ENCODE measurements around the gene BANF2.

Gene BANF2

GRCh38 chr20:17683218-17684076, 16.3 kb upstream of the BANF2 start:
- TF ChIP-seq ZNF565 (CRISPR knock-in tag; conservative IDR thresholded peaks at IDR 0.05; ENCODE audit: low read depth) (no peak), CSDC2 (CRISPR knock-in tag; IDR thresholded peaks at IDR 0.05) (no peak), TCF4 (CRISPR knock-in tag; IDR thresholded peaks at IDR 0.05; ENCODE audit: borderline replicate concordance) (no peak), PPARA (CRISPR knock-in tag; IDR thresholded peaks at IDR 0.05; ENCODE audit: borderline replicate concordance) (no peak), BACH2 (CRISPR knock-in tag; IDR thresholded peaks at IDR 0.05; ENCODE audit: borderline replicate concordance) (no peak), ISL1 (CRISPR knock-in tag; IDR thresholded peaks at IDR 0.05) (no peak), ZNF70 (CRISPR knock-in tag; IDR thresholded peaks at IDR 0.05) (no peak), PATZ1 (CRISPR knock-in tag; IDR thresholded peaks at IDR 0.05; ENCODE audit: borderline replicate concordance) (no peak), ZFP3 (CRISPR knock-in tag; IDR thresholded peaks at IDR 0.05) (no peak), POU6F1 (CRISPR knock-in tag; IDR thresholded peaks at IDR 0.05; ENCODE audit: borderline replicate concordance, low read depth) (no peak), ZFP30 (CRISPR knock-in tag; IDR thresholded peaks at IDR 0.05) (no peak)
- TF ChIP-seq, protein P1, sequence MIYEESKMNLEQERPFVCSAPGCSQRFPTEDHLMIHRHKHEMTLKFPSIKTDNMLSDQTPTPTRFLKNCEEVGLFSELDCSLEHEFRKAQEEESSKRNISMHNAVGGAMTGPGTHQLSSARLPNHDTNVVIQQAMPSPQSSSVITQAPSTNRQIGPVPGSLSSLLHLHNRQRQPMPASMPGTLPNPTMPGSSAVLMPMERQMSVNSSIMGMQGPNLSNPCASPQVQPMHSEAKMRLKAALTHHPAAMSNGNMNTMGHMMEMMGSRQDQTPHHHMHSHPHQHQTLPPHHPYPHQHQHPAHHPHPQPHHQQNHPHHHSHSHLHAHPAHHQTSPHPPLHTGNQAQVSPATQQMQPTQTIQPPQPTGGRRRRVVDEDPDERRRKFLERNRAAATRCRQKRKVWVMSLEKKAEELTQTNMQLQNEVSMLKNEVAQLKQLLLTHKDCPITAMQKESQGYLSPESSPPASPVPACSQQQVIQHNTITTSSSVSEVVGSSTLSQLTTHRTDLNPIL (CRISPR knock-in tag; IDR thresholded peaks at IDR 0.05; ENCODE audit: low read depth), result no peak
- TF ChIP-seq, protein P2, sequence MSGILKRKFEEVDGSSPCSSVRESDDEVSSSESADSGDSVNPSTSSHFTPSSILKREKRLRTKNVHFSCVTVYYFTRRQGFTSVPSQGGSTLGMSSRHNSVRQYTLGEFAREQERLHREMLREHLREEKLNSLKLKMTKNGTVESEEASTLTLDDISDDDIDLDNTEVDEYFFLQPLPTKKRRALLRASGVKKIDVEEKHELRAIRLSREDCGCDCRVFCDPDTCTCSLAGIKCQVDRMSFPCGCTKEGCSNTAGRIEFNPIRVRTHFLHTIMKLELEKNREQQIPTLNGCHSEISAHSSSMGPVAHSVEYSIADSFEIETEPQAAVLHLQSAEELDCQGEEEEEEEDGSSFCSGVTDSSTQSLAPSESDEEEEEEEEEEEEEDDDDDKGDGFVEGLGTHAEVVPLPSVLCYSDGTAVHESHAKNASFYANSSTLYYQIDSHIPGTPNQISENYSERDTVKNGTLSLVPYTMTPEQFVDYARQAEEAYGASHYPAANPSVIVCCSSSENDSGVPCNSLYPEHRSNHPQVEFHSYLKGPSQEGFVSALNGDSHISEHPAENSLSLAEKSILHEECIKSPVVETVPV (CRISPR knock-in tag; IDR thresholded peaks at IDR 0.05), result no peak
- ATAC-seq, result no peak

DNA sequence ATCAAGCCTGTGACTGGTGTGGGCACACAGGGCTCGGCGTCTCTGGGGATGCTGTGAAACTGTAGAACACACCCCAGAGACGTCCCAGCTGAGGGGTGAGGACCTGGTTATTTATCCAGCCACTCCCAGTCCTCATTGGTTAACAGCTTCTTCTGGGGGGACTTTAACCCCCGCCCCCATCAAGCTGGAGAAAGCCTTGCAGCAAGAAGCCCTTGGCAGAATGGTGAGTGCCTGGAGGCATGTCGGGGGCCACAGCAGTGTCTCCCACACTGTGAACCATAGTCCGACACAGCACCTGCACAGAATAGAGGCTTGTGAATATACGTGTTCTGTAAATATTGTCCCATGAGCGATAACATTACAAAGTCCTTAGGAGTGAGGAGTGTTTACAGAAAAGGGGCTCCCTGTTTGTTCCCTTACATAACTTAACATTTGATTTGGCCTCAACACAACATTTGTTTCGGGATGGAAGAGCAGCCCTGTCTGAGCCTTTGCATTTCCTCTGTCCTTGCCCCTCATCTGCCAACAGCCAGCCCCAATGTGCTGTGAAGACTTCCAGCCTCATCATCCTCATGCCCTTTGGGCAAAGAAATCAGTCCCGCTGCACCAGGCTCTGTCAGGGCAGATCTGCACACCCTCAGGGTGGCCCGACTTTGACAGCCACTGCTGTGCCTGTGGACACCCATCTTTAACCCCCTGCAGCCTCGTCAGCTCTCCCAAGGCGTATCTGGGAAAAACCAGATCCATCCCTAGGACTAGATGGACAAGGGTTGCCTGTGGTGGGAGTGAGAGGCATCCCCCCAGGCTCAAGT, 15.5 kb upstream of the BANF2 start:
- TF ChIP-seq PATZ1 (CRISPR knock-in tag; IDR thresholded peaks at IDR 0.05; ENCODE audit: borderline replicate concordance) (no peak), CSDC2 (CRISPR knock-in tag; IDR thresholded peaks at IDR 0.05) (no peak), RARB (CRISPR knock-in tag; IDR thresholded peaks at IDR 0.05) (no peak)
- no peak for ATAC-seq

GRCh38 chr20:17685168-17685567, 14.6 kb upstream of the BANF2 start:
- no peak for TF ChIP-seq ZNF70 (CRISPR knock-in tag; IDR thresholded peaks at IDR 0.05)
- no peak for TF ChIP-seq CSDC2 (CRISPR knock-in tag; IDR thresholded peaks at IDR 0.05)
- ATAC-seq, result no peak

- no peak for ATAC-seq
- no peak for TF ChIP-seq TOX (CRISPR knock-in tag; IDR thresholded peaks at IDR 0.05; ENCODE audit: borderline replicate concordance)
- TF ChIP-seq ZNF565 (CRISPR knock-in tag; conservative IDR thresholded peaks at IDR 0.05; ENCODE audit: low read depth), result no peak
- TF ChIP-seq SNAI2 (CRISPR knock-in tag; IDR thresholded peaks at IDR 0.05), result no peak
- no peak for TF ChIP-seq POU6F1 (CRISPR knock-in tag; IDR thresholded peaks at IDR 0.05; ENCODE audit: borderline replicate concordance, low read depth)
- TF ChIP-seq, protein P3, sequence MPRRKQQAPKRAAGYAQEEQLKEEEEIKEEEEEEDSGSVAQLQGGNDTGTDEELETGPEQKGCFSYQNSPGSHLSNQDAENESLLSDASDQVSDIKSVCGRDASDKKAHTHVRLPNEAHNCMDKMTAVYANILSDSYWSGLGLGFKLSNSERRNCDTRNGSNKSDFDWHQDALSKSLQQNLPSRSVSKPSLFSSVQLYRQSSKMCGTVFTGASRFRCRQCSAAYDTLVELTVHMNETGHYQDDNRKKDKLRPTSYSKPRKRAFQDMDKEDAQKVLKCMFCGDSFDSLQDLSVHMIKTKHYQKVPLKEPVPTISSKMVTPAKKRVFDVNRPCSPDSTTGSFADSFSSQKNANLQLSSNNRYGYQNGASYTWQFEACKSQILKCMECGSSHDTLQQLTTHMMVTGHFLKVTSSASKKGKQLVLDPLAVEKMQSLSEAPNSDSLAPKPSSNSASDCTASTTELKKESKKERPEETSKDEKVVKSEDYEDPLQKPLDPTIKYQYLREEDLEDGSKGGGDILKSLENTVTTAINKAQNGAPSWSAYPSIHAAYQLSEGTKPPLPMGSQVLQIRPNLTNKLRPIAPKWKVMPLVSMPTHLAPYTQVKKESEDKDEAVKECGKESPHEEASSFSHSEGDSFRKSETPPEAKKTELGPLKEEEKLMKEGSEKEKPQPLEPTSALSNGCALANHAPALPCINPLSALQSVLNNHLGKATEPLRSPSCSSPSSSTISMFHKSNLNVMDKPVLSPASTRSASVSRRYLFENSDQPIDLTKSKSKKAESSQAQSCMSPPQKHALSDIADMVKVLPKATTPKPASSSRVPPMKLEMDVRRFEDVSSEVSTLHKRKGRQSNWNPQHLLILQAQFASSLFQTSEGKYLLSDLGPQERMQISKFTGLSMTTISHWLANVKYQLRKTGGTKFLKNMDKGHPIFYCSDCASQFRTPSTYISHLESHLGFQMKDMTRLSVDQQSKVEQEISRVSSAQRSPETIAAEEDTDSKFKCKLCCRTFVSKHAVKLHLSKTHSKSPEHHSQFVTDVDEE (CRISPR knock-in tag; IDR thresholded peaks at IDR 0.05), result no peak
- no peak for TF ChIP-seq RARB (CRISPR knock-in tag; IDR thresholded peaks at IDR 0.05)
- TF ChIP-seq, protein P1 (CRISPR knock-in tag; IDR thresholded peaks at IDR 0.05; ENCODE audit: low read depth), result no peak
- no peak for TF ChIP-seq GLIS3 (CRISPR knock-in tag; IDR thresholded peaks at IDR 0.05)
- TF ChIP-seq ZNF70 (CRISPR knock-in tag; IDR thresholded peaks at IDR 0.05), result no peak
Measured at GRCh38 chr20:17687800-17688199, 12.0 kb upstream of the BANF2 start.
